Measurements from ENCODE around the gene COMMD1.
"Not testable (repeated sequence)": the region's sequence is repeated elsewhere in the genome, so short reads cannot be mapped to it uniquely, and the experiment has no call there.

Gene COMMD1

GRCh38 chr2:61910603-61911002 is 5.1 kb downstream of the COMMD1 start:
- no peak for TF ChIP-seq OSR1 (CRISPR knock-in tag; IDR thresholded peaks at IDR 0.05)
- no peak for TF ChIP-seq TCF4 (CRISPR knock-in tag; IDR thresholded peaks at IDR 0.05; ENCODE audit: borderline replicate concordance)
- TF ChIP-seq GLIS3 (CRISPR knock-in tag; IDR thresholded peaks at IDR 0.05) = no peak
- TF ChIP-seq, protein P1, sequence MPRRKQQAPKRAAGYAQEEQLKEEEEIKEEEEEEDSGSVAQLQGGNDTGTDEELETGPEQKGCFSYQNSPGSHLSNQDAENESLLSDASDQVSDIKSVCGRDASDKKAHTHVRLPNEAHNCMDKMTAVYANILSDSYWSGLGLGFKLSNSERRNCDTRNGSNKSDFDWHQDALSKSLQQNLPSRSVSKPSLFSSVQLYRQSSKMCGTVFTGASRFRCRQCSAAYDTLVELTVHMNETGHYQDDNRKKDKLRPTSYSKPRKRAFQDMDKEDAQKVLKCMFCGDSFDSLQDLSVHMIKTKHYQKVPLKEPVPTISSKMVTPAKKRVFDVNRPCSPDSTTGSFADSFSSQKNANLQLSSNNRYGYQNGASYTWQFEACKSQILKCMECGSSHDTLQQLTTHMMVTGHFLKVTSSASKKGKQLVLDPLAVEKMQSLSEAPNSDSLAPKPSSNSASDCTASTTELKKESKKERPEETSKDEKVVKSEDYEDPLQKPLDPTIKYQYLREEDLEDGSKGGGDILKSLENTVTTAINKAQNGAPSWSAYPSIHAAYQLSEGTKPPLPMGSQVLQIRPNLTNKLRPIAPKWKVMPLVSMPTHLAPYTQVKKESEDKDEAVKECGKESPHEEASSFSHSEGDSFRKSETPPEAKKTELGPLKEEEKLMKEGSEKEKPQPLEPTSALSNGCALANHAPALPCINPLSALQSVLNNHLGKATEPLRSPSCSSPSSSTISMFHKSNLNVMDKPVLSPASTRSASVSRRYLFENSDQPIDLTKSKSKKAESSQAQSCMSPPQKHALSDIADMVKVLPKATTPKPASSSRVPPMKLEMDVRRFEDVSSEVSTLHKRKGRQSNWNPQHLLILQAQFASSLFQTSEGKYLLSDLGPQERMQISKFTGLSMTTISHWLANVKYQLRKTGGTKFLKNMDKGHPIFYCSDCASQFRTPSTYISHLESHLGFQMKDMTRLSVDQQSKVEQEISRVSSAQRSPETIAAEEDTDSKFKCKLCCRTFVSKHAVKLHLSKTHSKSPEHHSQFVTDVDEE (CRISPR knock-in tag; IDR thresholded peaks at IDR 0.05) = no peak
- TF ChIP-seq CSDC2 (CRISPR knock-in tag; IDR thresholded peaks at IDR 0.05) = no peak
- no peak for TF ChIP-seq BACH2 (CRISPR knock-in tag; IDR thresholded peaks at IDR 0.05; ENCODE audit: borderline replicate concordance)
- no peak for TF ChIP-seq CREB5 (CRISPR knock-in tag; IDR thresholded peaks at IDR 0.05; ENCODE audit: low read depth)
- TF ChIP-seq PPARA (CRISPR knock-in tag; IDR thresholded peaks at IDR 0.05; ENCODE audit: borderline replicate concordance) = no peak
- TF ChIP-seq ESRRG (CRISPR knock-in tag; IDR thresholded peaks at IDR 0.05) = no peak
- no peak for TF ChIP-seq ZNF8 (CRISPR knock-in tag; IDR thresholded peaks at IDR 0.05)
- no peak for TF ChIP-seq ISL1 (CRISPR knock-in tag; IDR thresholded peaks at IDR 0.05)
- no peak for TF ChIP-seq ZFP30 (CRISPR knock-in tag; IDR thresholded peaks at IDR 0.05)
- no peak for TF ChIP-seq ZNF70 (CRISPR knock-in tag; IDR thresholded peaks at IDR 0.05)
- TF ChIP-seq ZNF565 (CRISPR knock-in tag; conservative IDR thresholded peaks at IDR 0.05; ENCODE audit: low read depth) = no peak
- TF ChIP-seq, protein P2, sequence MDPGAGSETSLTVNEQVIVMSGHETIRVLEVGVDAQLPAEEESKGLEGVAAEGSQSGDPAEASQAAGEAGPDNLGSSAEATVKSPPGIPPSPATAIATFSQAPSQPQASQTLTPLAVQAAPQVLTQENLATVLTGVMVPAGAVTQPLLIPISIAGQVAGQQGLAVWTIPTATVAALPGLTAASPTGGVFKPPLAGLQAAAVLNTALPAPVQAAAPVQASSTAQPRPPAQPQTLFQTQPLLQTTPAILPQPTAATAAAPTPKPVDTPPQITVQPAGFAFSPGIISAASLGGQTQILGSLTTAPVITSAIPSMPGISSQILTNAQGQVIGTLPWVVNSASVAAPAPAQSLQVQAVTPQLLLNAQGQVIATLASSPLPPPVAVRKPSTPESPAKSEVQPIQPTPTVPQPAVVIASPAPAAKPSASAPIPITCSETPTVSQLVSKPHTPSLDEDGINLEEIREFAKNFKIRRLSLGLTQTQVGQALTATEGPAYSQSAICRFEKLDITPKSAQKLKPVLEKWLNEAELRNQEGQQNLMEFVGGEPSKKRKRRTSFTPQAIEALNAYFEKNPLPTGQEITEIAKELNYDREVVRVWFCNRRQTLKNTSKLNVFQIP (CRISPR knock-in tag; IDR thresholded peaks at IDR 0.05; ENCODE audit: borderline replicate concordance, low read depth) = no peak
- TF ChIP-seq RARB (CRISPR knock-in tag; IDR thresholded peaks at IDR 0.05) = no peak
- TF ChIP-seq ARNTL (CRISPR knock-in tag; IDR thresholded peaks at IDR 0.05; ENCODE audit: borderline replicate concordance, low read depth) = no peak
- no peak for TF ChIP-seq SNAI2 (CRISPR knock-in tag; IDR thresholded peaks at IDR 0.05)
- no peak for TF ChIP-seq ZC3H10 (CRISPR knock-in tag; IDR thresholded peaks at IDR 0.05)

GRCh38 chr2:61911510-61911909 is 6.0 kb downstream of the COMMD1 start:
- TF ChIP-seq ZFP30 (CRISPR knock-in tag; IDR thresholded peaks at IDR 0.05) (no peak), GLIS3 (CRISPR knock-in tag; IDR thresholded peaks at IDR 0.05) (no peak), ZNF8 (CRISPR knock-in tag; IDR thresholded peaks at IDR 0.05) (no peak), OSR1 (CRISPR knock-in tag; IDR thresholded peaks at IDR 0.05) (no peak), ZNF70 (CRISPR knock-in tag; IDR thresholded peaks at IDR 0.05) (no peak), ZC3H10 (CRISPR knock-in tag; IDR thresholded peaks at IDR 0.05) (no peak), PATZ1 (CRISPR knock-in tag; IDR thresholded peaks at IDR 0.05; ENCODE audit: borderline replicate concordance) (no peak)
- TF ChIP-seq, protein P2 (CRISPR knock-in tag; IDR thresholded peaks at IDR 0.05; ENCODE audit: borderline replicate concordance, low read depth) = no peak
- ATAC-seq = peak; percentile 64

More at GRCh38 chr2:61910603-61911002, 5.1 kb downstream of the COMMD1 start:
- no peak for ATAC-seq

- not testable (repeated sequence) for ATAC-seq
Observed at GRCh38 chr2:61914794-61915193, 9.3 kb downstream of the COMMD1 start.

All from SK-N-SH treated with all-trans-retinoic acid at 6 μM for 48 hours (cell line).